Endodermal cell (in vitro differentiated cells): Measurements from ENCODE around the gene NLGN1. TPM values are rescaled to one million over a fixed set of nuclear protein-coding genes. Genes with fewer than 3 reads are reported as not detected.
"Not testable (repeated sequence)": the region's sequence is repeated elsewhere in the genome, so short reads cannot be mapped to it uniquely, and the experiment has no call there.

Source experiments
- DNase-seq: peaks from one replicate; pipeline ENCODE4 v3.0.0-alpha.2; 2017
- H3K27ac ChIP-seq: 2 replicates; pipeline ENCODE4 v1.5.1; 2013; ENCODE audit warnings: mild to moderate bottlenecking, low read depth, low read length, moderate library complexity
- H3K27me3 ChIP-seq: 2 replicates; pipeline ENCODE4 v1.6.1; 2013; ENCODE audit warnings: mild to moderate bottlenecking, low read length, moderate library complexity; ENCODE audit not compliant: insufficient read depth, control insufficient read depth, poor library complexity, severe bottlenecking
- H3K36me3 ChIP-seq: 2 replicates; pipeline ENCODE4 v1.7.0; 2013; ENCODE audit warnings: mild to moderate bottlenecking, low read length, moderate library complexity; ENCODE audit not compliant: control insufficient read depth, insufficient read depth
- H3K4me1 ChIP-seq: one replicate; pipeline ENCODE4 v1.7.0; 2013; ENCODE audit warnings: low read length; ENCODE audit not compliant: control insufficient read depth, insufficient read depth
- H3K4me3 ChIP-seq: 2 replicates; pipeline ENCODE4 v1.5.1; 2013; ENCODE audit warnings: mild to moderate bottlenecking, low read length, moderate library complexity
- H3K9ac ChIP-seq: 2 replicates; pipeline ENCODE4 v1.6.1; 2013; ENCODE audit warnings: mild to moderate bottlenecking, low read length, moderate library complexity; ENCODE audit not compliant: poor library complexity, severe bottlenecking; ENCODE audit errors: extremely low read depth
- H3K9me3 ChIP-seq: 2 replicates; pipeline ENCODE4 v1.6.1; 2013; ENCODE audit warnings: mild to moderate bottlenecking, low read length, moderate library complexity; ENCODE audit not compliant: control insufficient read depth
- H3K27ac Mint-ChIP-seq: 2 replicates; pipeline ENCODE4 v1.8.0; 2020; ENCODE audit warnings: mixed read lengths
- H3K27me3 Mint-ChIP-seq: 2 replicates; pipeline ENCODE4 v1.8.0; 2021; ENCODE audit warnings: mild to moderate bottlenecking, mixed read lengths; ENCODE audit not compliant: insufficient read depth
- H3K36me3 Mint-ChIP-seq: 2 replicates; pipeline ENCODE4 v1.8.0; 2020; ENCODE audit warnings: low read depth, mixed read lengths
- H3K4me1 Mint-ChIP-seq: 2 replicates; pipeline ENCODE4 v1.8.0; 2020; ENCODE audit warnings: mixed read lengths
- H3K4me3 Mint-ChIP-seq: 2 replicates; pipeline ENCODE4 v1.8.0; 2020; ENCODE audit warnings: mild to moderate bottlenecking, moderate library complexity, mixed read lengths
- H3K9me3 Mint-ChIP-seq: 2 replicates; pipeline ENCODE4 v1.8.0; 2020; ENCODE audit warnings: mild to moderate bottlenecking, mixed read lengths
- CTCF ChIP-seq: fragments of 200-600 bp; sonication (generic); conservative IDR thresholded peaks from 2 replicates; pipeline ENCODE4 v1.5.0; 2021; ENCODE audit warnings: antibody characterized with exemption, mild to moderate bottlenecking
- WGBS, 2 experiments: methylation state at CpG; one replicate each; pipeline versions ENCODE4 v1.1.5 to v1.1.7; 2013; ENCODE audit warnings: missing lambda C conversion rate in 2 of 2, mixed read lengths in 1 of 2; ENCODE audit not compliant: insufficient coverage in 1 of 2, insufficient read length in 1 of 2; 5-methylcytosine and 5-hydroxymethylcytosine counted together
- total RNA-seq, 2 donors: library from RNA; stranded (reverse); fragmentation: NEBNext Ultra II Directional in 1 of 2; extraction: Animal tissue kit (Norgen Biotek cat#: 25700) in 1 of 2; gene quantifications; 2 replicates in 1 of 2; 3 replicates in 1 of 2; pipeline ENCODE4 v1.2.1, GENCODE V29; 2021

Gene NLGN1
- total RNA-seq, 2 donors from 2014 or later: 3.4 to 14.3 TPM

- Mint-ChIP-seq H3K4me3 (no peak overlapping the region), H3K4me1 (peaks cover 19% of the 10 kb centered on the region), H3K27me3 (no peaks in the 10 kb centered on the region), H3K36me3 (peaks cover 2% of the 10 kb centered on the region), H3K9me3 (peaks cover 9% of the 10 kb centered on the region), H3K27ac (no peak overlapping the region)
- Histone ChIP-seq H3K9ac (no peak overlapping the region), H3K27ac (no peak overlapping the region), H3K4me1 (peaks cover 9% of the 10 kb centered on the region), H3K27me3 (no peaks in the 10 kb centered on the region), H3K9me3 (no peaks in the 10 kb centered on the region), H3K36me3 (no peaks in the 10 kb centered on the region), H3K4me3 (no peak overlapping the region)
- no peak for DNase-seq
- 82% methylated on average over 1 of the region's 2 CpGs; no CpG with 5 or more reads in 1 of the 2 experiments for WGBS, 2 experiments
- no peak for TF ChIP-seq CTCF
These were observed 810.6 kb downstream of the NLGN1 start for GRCh38 chr3:174208161-174208560.

GRCh38 chr3:174211896-174212295 is 814.4 kb downstream of the NLGN1 start:
- H3K9ac ChIP-seq, H3K4me1 ChIP-seq, H3K36me3 Mint-ChIP-seq, DNase-seq, H3K4me1 Mint-ChIP-seq, H3K36me3 ChIP-seq, H3K9me3 ChIP-seq, H3K27me3 Mint-ChIP-seq, H3K4me3 ChIP-seq, H3K4me3 Mint-ChIP-seq, H3K27me3 ChIP-seq, H3K9me3 Mint-ChIP-seq, H3K27ac ChIP-seq, H3K27ac Mint-ChIP-seq: not testable (repeated sequence)
- WGBS, 2 experiments: 95 to 96% methylated on average over 5 to 23 of the region's 24 CpGs

GRCh38 chr3:174215456-174215855 is 817.9 kb downstream of the NLGN1 start:
- H3K4me3 ChIP-seq: no peak overlapping the region
- H3K9me3 Mint-ChIP-seq: peaks cover 9% of the 10 kb centered on the region
- peaks cover 2% of the 10 kb centered on the region for H3K36me3 Mint-ChIP-seq
- H3K27ac ChIP-seq: no peak overlapping the region
- peaks cover 7% of the 10 kb centered on the region for H3K4me1 Mint-ChIP-seq
- no peaks in the 10 kb centered on the region for H3K36me3 ChIP-seq
- no peak overlapping the region for H3K27ac Mint-ChIP-seq
- H3K27me3 Mint-ChIP-seq: no peaks in the 10 kb centered on the region
- no peaks in the 10 kb centered on the region for H3K9me3 ChIP-seq
- no peak overlapping the region for H3K9ac ChIP-seq
- H3K27me3 ChIP-seq: no peaks in the 10 kb centered on the region
- DNase-seq: no peak
- no peaks in the 10 kb centered on the region for H3K4me1 ChIP-seq
- no peak overlapping the region for H3K4me3 Mint-ChIP-seq
- WGBS, 2 experiments: 87 to 92% methylated on average over 5 of the region's 5 CpGs
- TF ChIP-seq CTCF: no peak

- Mint-ChIP-seq H3K9me3 (peaks cover 8% of the 10 kb centered on the region), H3K36me3 (peaks cover 2% of the 10 kb centered on the region), H3K4me1 (peaks cover 7% of the 10 kb centered on the region), H3K27me3 (no peaks in the 10 kb centered on the region), H3K27ac (no peak overlapping the region), H3K4me3 (no peak overlapping the region)
- Histone ChIP-seq H3K27me3 (no peaks in the 10 kb centered on the region), H3K27ac (no peak overlapping the region), H3K36me3 (no peaks in the 10 kb centered on the region), H3K4me1 (no peaks in the 10 kb centered on the region), H3K9me3 (no peaks in the 10 kb centered on the region), H3K9ac (no peak overlapping the region), H3K4me3 (no peak overlapping the region)
- TF ChIP-seq CTCF: peak; percentile 20
- 89 to 100% methylated on average over 1 to 2 of the region's 2 CpGs for WGBS, 2 experiments
- no peak for DNase-seq
These were observed 818.5 kb downstream of the NLGN1 start for GRCh38 chr3:174216019-174216418.
